Gastroesophageal sphincter (tissue), 3 donors: Measurements from ENCODE around the gene PSMA3.

Source experiments
- POLR2A ChIP-seq, 2 donors: fragments of 450-650 bp; IDR thresholded peaks; one replicate each; pipeline ENCODE4 v1.6.1; 2017; ENCODE audit warnings: antibody characterized with exemption in 2 of 2, mild to moderate bottlenecking in 2 of 2, moderate library complexity in 1 of 2
- POLR2AphosphoS5 ChIP-seq: sonication (generic); formaldehyde crosslinking; IDR thresholded peaks from one replicate; pipeline ENCODE4 v1.6.1; 2017; ENCODE audit warnings: antibody characterized with exemption
- TF ChIP-seq, protein P1 (sequence below), 4 experiments: fragments of 200-600 bp in 2 of 4; fragments of 450-650 bp in 2 of 4; sonication (generic) in 1 of 4; IDR thresholded peaks; one replicate each; pipeline ENCODE4 v1.5.1; 2017 to 2019; ENCODE audit warnings: antibody characterized with exemption in 4 of 4, mild to moderate bottlenecking in 2 of 4, moderate library complexity in 2 of 4

- TF ChIP-seq POLR2A (IDR thresholded peaks at IDR 0.05): no peak
- TF ChIP-seq, protein P1, sequence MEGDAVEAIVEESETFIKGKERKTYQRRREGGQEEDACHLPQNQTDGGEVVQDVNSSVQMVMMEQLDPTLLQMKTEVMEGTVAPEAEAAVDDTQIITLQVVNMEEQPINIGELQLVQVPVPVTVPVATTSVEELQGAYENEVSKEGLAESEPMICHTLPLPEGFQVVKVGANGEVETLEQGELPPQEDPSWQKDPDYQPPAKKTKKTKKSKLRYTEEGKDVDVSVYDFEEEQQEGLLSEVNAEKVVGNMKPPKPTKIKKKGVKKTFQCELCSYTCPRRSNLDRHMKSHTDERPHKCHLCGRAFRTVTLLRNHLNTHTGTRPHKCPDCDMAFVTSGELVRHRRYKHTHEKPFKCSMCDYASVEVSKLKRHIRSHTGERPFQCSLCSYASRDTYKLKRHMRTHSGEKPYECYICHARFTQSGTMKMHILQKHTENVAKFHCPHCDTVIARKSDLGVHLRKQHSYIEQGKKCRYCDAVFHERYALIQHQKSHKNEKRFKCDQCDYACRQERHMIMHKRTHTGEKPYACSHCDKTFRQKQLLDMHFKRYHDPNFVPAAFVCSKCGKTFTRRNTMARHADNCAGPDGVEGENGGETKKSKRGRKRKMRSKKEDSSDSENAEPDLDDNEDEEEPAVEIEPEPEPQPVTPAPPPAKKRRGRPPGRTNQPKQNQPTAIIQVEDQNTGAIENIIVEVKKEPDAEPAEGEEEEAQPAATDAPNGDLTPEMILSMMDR (IDR thresholded peaks at IDR 0.05): no peak
- TF ChIP-seq POLR2AphosphoS5: no peak
These were observed 20.8 kb downstream of the PSMA3 start for GRCh38 chr14:58265401-58265800.
